Ramos (cell line): Measurements from ENCODE around the gene MYO9B.

Source experiments
- in situ Hi-C: fragments of 300-500 bp; cut with MboI; formaldehyde crosslinking; loops from one replicate; pipeline ENCODE4 v1.14.3; 2022; ENCODE audit warnings: low sequenced_read_pairs; ENCODE audit not compliant: unreplicated experiment

The MYO9B gene

DNA sequence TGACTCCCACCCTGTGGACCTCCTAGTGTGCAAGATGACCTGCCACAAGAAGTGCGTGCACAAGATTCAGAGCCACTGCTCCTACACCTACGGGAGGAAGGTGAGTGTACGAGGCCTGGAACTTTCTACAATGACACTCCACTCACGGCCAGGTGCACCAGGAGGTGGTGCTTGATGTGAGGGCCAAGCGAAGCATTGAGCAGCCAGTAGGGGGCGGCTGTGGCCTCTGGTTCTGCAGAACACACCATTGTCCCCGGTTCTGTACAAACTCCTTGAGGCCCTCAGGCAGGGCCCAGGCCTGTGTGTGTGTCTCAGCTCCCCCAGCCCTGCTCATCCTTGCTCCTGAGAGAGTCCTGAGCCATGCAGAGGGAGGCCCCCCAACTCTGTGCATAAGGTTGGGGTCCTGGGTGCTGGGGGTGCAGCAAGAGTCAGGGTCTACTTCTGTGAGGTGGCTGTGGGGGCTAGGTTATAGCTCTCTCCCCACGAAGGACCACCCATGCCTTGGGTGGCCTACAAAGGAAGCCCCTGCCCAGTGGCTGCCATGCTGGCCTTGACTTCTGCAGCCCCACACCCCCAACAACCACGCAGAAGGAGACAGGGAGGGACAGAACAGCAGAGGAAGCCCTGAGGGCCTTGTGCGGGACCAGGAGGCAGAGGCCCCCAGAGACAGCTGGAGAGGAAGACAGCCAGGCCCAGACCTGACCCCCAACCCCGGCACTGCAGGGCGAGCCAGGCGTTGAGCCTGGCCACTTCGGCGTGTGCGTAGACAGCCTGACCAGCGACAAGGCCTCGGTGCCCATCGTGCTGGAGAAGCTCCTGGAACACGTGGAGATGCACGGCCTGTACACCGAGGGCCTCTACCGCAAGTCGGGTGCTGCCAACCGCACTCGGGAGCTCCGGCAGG lies 129.9 kb downstream of the MYO9B start:
- in situ Hi-C loops: no loop called here

DNA sequence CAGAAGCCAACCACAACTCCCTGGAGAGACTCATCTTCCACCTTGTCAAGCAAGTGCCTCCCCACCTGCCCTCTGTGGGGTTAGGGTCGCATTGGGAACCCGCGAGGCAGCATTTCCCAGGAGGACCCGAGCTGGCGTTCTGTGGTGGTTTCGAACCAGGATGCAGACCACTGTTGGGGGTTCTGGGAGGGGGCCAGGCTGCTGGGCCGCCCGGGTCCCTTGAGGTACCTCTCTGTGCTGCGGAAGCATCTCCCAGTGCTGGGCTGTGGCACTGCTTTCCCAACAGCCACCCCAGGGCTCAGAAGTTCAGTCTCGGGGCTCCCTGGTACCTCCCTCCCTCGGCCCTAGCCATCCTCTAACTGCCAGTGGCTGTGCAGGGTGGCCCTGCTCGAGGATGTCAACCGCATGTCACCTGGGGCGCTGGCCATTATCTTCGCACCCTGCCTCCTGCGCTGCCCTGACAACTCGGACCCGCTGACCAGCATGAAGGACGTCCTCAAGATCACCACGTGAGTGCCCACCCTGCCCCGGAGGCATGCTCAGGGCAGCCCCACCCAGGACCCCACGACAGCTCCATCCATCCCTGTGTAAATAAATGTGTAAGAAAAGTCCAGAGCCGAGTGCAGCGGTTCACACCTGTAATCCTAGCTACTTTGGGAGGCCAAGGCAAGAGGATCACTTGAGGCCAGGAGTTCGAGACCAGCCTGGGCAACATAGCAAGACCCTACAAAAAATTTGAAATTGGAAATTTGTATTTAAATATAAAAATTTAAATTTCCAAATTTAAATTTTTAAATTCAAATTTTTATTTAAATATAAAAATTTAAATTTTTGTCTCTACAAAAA lies 131.4 kb downstream of the MYO9B start:
- in situ Hi-C loops: no loop called here

DNA sequence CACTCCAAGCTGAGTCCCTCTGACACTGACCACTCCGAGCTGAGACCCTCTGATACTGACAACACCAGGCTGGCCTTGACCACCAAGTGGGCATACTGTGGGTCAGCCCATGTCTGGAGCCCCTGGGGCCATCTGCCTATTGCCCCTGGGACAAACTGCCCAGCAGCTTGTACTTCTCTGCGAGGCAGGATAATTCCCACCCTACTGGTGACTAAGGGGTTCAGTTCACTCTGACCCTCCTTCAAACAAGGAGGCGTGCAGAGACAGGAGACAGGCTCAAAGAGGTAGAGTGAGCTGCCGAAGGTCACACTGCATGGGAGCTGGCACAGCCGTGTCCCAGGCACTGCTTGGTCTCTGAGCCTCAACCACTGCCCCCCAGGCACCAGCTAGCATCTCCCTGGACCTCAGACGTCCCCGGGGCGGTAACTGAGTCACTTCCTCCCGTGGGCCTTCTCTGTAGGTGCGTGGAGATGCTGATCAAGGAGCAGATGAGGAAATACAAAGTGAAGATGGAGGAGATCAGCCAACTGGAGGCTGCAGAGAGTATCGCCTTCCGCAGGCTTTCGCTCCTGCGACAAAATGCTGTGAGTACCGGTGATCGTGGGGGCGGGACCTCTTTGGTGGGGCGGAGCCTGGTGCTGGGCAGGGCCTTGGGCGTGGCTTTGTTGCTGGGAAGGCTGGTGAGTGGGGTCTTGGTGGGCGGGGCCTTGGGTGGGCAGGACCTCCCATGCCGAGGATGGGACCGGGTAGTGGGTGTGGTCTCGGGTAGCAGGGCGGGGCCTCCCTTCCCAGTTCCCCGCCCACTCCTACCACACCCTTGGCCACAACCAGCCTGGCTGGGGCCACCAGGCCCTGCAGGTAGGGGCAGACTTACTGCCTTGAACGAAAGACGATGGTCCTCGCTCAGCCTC lies 133.8 kb downstream of the MYO9B start:
- in situ Hi-C loops: no loop called here

DNA sequence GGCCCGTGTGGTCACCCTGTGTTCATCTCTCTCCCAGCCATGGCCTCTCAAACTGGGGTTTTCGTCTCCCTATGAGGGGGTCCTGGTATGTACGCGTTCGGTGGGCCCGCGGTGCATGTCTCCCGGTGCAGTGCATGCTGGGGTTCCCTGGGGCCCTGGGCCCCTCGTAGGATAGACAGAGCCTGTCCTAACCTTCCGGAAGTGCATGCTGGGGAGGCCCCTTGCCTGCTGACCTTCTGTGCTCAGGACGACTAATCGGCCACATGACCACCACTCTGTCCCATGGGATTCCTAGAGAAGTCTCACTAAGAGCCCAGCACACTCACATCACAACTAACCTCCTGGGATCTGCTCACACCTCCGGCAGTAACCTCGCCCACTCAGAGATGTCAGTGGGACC lies 134.7 kb downstream of the MYO9B start:
- in situ Hi-C loops: no loop called here

DNA sequence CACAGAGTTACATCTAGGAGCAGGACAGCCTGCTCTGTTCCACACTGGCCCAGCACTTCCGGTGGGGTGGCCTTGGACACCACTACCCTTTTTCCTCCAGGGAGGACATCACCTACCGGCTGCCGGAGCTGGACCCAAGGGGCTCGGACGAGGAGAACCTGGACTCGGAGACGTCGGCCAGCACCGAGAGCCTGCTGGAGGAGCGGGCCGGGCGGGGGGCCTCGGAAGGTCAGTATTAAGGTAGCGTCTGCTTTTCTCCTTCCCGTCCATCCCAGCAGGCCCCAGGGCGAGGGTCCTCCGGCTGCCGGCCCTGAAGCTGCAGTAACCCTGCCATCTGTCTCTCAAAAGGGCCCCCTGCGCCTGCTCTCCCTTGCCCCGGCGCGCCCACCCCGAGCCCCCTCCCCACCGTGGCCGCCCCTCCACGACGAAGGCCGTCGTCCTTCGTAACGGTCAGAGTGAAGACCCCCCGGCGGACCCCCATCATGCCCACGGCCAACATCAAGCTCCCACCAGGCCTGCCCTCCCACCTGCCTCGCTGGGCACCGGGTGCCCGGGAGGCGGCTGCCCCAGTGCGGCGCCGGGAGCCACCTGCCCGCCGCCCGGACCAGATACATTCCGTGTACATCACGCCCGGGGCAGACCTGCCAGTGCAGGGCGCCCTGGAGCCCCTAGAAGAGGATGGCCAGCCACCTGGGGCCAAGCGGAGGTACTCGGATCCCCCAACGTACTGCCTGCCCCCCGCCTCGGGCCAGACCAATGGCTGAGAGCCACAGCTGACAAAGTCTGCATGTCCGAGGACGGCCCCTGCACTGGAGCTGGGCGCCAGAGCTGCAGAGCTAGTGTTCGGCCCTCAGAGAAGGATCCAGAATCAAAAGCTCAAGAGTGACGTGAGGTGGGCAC lies 136.2 kb downstream of the MYO9B start:
- in situ Hi-C loops: no loop called here

DNA sequence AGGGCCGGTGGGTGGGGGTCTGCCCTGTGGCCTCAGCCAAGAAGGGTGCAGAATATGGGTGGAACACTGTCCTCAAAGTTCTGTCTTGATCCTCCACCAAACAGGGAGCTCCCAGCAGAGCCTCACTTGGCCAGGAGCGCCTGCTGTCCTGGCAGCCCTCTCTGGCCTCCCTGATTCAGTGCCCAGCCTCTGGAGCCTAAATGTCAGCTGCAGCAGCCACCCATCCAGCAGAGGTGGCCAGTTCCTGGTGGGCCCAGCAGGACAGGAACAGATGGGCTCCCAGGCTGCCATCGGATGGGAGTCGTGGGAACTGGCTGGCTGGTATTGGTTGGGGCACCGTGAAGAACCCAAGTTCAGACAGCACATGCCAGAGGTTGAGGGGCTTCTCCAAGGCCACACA lies 137.8 kb downstream of the MYO9B start:
- in situ Hi-C loops: no loop called here

DNA sequence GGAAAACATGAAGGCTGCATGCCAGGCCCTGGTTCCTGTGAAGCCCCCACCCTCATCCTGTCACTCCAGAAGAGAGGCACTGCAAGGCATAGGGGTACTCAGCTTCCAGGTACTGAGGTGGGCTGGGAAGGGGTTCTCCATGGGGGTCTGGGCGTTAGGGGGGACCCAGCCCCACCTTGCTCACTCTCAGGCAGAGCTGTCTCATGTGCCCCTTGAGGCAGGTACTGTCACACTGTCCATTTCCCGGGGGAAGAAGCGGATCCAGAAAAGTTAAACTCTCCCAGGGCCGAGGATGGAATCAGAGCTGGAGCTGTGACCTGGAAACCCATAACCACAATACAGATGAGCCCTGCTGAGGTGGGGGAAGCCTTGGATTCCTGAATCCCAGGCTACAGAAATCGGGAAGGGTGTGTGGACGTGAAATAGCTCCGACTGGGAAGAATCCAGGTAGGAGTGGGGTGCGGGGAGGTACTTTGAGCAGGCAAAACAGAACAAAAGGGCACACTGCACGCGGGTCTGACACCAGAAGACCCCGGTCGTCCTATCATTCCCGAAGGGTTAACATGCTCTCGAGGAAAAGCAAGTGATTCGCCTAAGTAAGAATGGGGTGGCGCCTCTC lies 139.0 kb downstream of the MYO9B start:
- in situ Hi-C loops: no loop called here

DNA sequence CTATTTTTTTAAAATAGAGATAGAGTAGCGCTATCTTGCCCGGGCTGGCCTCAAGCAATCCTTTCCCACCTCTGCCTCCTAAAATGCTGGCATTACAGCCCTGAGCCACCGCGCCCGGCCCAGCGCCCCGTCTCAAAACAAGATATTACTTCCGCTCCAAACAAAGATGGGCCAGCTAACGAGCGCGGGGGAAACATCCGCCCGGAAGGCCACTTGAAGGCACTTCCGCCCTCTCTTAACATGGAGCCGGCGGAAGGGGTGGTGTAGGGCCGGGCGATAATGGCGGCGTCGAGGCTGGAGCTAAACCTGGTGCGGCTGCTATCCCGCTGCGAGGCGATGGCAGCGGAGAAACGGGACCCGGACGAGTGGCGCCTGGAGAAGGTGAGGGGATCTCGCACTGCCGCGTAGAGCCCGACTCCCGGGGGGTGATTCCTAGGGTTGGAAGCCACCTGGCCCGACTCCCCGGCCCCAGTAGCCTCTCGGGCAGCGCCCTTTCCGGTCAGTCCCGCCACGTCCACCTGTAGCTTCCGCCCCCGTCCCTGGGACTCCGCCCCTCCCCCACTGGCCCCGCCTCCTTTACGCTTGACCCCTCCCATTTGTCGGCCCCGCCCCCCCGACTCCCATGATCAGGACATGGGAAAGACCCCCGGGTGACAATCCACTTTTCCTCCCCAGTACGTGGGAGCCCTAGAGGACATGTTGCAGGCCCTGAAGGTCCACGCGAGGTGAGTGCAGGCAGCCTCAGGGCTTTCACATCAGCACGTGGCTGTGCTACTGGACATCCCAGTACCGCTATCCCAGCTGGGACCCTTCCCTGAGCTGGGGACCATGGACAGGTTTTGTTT lies 139.8 kb downstream of the MYO9B start, which contains the start of gene USE1:
TSS of gene USE1 (plus strand) at position 231 of the 845 bp plus-strand sequence. CDS start at position 280, 49 bp downstream.
- in situ Hi-C loops: no loop called here

DNA sequence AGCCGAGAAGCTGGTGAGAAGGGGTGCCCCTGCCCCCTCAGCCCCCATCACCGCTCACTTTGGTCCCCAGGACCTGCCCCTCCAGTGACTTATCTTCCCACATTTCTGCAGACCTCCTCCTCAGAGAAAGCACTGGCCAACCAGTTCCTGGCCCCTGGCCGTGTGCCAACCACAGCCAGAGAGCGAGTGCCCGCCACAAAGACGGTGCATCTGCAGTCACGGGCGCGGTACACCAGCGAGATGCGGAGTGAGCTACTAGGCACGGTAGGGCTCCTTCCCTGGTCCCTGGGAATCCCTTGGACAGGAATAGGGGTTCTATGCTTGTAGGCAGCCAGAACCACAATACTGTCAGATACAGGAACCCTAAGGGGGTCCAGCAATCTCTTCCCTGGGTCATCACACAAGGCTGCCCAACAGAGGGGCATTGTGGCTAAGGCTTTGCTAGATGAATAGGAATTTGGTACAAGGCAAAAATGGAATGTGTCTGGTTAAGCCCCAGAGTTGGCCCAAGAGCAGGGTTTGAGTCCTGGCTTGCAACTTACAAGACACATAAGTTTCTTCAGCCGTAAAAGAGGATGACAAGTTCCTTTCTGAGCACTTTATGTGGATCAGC lies 140.6 kb downstream of the MYO9B start:
- in situ Hi-C loops: no loop called here

DNA sequence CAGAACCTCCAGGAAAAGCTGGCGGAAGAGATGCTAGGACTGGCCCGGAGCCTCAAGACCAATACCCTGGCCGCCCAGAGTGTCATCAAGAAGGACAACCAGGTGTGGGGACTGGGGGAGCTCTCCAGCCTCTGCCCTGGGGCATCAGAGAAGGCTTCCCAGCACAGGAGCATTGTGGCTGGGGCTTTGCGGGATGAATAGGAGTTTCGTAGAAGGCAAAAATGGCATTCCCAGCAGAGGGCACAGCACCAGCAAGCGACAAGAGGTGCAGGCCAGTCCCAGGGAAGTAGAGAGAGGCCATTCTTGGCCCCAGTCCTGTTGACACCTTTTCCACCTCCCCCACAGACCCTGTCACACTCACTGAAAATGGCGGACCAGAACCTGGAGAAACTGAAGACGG lies 143.7 kb downstream of the MYO9B start:
- in situ Hi-C loops: no loop called here

DNA sequence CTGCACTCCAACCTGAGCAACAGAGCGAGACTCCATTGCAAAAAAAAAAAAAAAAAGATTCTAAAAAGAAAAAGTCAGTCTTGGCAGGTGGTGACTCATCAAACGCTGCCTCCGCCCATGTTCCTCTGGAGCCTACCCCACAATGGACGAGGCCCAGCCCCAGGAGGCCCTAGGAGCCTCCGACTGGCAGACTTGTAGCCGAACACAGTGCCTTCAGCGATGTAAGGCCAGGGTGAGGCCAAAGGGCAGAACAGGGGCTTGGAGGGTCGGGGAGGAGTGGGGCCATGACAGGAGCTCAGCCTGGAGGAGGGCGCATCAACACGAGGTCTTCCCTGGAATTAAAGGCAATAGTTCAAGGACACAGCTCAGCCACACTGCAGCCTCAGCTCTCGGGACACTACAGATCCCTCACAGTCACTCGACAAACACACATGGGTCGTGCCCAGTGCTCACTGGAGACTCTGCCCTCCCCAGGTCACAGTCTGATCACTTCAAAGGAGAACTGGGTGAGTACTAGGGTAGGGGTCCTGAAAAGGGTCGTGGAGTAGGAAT lies 144.7 kb downstream of the MYO9B start:
- in situ Hi-C loops: no loop called here

DNA sequence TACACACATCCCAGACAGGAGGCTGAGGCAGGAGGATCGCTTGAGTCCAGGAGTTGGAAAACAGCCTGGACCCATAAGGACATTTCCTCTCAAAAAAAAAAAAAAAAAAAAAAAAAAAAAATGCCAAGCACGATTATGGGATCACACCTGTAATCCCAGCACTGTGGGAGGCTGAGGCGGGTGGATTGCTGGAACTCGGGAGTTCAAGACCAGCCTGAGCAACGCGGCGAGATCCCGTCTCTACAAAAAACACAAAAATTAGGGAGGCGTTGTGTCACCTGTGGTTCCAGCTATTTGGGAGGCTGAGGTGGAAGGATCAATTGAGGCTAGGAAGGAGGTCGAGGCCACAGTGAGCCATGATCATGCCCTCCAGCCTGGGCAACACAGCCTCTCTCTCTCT lies 149.5 kb downstream of the MYO9B start:
- in situ Hi-C loops: no loop called here

DNA sequence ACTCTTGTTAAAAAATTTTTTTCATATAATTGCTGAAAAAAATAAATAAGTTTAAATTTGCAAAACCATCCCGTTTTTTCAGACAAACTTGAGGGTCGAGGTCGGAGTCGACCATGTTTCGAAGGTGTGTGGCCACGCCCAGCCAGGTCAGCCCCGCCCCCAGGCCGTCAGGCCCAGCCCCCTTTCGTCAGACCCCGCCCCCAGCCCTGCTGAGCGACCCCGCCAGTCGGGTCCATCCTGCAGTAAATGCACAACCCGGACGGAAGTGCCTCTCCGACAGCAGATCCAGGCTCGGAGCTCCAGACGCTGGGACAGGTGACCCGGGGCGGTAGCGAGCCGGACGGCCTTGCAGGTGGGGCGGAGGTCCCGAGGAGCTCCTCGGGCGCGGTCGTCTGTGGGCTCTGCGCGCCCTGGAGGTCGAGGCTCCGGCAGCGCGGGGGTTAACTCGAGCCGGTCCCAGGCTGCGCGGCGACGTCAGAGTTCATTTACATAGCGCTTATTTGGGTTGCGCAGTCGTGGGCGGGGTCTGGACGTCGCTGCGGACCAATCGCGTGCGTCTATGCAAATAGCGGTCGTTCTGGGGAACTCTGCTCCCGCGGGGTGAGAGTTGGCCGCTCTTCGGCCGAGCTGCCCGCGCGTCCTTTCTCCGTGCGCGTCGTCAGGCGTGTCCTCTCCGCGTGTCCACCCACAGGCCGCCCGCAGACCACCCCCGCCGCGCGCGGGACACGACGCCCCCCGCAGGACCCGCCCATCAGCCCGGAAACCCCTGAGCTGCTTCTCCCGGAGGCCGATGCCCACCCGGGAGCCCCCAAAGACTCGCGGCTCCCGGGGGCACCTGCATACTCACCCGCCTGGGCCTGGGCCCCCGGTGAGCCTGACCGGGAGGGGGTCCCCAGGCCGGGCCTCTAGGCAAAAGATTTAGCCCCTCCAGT lies 150.7 kb downstream of the MYO9B start, which contains the start of gene OCEL1:
TSS of gene OCEL1 (plus strand) at position 225 of the 932 bp plus-strand sequence. CDS start at position 247, 22 bp downstream.
- in situ Hi-C loops: no loop called here

DNA sequence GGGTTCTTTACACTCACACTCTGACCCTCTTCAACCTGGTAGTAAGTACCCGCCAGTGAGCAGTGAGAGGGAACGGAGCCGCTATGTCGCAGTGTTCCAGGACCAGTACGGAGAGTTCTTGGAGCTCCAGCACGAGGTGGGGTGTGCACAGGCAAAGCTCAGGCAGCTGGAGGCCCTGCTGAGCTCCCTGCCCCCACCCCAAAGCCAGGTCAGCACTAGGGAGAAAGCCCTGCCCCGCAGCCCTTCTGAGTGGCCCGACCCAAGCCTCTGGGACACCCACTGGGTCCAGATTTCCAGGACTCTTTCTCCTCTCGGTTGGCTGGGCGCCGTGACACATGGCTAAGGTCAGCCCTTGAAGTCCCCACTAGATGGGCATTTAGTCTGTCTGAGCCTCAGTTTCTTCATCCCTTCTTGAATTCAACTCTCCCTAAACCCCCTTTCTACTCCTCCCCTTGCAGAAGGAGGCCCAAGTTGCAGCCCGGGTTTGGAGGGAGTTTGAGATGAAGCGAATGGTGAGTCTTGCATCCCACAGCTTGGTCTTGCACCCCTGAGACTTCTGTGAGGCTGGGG lies 152.3 kb downstream of the MYO9B start:
- in situ Hi-C loops: no loop called here

DNA sequence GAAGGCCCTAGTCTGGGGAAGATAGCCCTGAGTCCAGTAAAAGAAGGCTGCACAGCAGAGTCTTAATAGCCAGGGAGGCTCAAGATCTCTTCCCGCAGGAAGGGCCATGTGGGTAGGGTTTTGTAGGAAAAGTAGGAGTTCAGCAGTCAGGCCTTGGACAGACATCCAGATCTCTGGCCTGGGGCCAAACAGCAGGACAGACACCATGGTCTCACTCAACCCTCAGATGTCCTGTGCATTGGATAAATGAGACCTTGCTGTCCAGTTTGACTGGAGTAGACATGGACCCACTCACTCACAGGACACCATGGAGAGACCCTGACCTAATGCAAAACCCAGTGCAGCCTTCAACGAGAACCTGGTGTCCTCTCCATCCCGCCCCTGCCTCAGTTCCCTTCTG lies 154.3 kb downstream of the MYO9B start:
- in situ Hi-C loops: no loop called here

DNA sequence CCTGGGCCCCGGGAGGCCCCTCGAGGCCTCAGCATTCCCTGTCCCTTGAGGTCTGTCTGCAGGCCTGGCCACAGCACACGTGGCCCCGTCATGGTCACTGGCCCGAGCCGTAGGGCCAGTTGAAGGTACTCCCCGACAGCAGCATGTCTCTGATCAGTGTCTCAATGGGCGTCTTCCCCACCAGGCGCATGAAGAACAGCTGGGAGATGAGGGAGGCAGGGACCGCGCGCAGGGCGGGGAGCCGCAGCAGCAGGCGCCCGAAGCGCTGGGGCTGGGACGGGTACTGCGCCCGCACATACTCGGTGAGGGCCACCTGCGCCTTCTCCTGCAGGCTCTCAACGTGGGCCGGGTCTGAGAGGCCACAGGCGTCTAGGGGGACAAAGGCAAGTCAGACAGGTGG lies 156.7 kb downstream of the MYO9B start:
- in situ Hi-C loops: no loop called here
